Activated CD4-positive, alpha-beta T cell treated with anti-CD3 and anti-CD28 coated beads, Interleukin-2, amount 50 U/mL, for 1 hour (primary cell): ENCODE data around the gene ELANE.

ENCODE experiments used
- DNase-seq: peaks from one replicate; pipeline ENCODE4 v3.0.0-alpha.2; 2020

The ELANE gene

DNA sequence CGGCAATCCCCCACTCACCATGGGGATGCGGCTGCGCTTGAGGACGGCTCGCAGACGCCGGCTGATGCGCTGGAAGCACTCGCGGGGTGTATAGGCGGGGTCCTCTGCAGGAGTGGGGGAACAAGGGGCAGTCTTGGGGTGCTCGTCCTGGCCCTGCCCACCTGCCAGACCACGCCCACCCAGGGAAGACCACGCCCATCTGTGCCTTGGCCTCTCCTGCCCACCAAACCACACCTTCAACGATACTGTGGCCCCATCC lies 47.9 kb downstream of the ELANE start:
- DNase-seq: no peak

DNA sequence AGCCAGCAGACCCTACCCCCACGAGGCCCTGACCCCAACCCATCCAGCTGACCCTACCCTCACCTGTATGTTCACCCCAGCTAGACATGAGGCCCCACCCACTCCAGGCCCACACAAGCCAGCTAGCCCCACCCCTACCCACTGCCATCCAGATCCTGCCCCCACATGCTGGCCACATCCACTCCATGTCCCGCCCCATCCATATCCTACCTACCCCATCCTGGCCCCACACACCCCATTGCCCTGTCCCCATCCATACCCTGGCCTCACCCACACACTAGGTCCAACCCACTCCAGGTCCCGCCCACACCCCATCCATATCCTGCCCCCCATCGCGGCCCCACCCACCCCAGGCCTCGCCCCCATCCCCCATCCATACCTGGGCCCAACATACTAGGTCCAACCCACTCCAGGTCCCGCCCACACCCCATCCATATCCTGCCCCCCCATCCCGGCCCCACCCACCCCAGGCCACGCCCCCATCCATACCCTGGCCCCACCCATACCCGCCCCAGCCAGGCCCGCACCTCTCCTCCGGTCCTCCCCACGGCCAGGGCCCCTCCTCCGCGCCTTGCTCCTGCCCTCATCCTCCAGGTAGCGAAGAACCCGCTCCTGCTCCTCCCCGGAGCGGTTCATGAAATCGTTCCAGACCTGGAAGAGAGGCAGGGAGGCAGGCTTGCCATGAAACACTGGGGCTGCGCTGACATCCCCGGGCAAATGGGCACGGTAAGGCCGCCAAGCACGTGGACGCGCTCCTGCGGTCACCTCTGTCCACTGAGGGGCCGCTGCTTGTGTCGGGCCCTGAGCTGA lies 48.4 kb downstream of the ELANE start:
- peak; percentile 36 for DNase-seq

DNA sequence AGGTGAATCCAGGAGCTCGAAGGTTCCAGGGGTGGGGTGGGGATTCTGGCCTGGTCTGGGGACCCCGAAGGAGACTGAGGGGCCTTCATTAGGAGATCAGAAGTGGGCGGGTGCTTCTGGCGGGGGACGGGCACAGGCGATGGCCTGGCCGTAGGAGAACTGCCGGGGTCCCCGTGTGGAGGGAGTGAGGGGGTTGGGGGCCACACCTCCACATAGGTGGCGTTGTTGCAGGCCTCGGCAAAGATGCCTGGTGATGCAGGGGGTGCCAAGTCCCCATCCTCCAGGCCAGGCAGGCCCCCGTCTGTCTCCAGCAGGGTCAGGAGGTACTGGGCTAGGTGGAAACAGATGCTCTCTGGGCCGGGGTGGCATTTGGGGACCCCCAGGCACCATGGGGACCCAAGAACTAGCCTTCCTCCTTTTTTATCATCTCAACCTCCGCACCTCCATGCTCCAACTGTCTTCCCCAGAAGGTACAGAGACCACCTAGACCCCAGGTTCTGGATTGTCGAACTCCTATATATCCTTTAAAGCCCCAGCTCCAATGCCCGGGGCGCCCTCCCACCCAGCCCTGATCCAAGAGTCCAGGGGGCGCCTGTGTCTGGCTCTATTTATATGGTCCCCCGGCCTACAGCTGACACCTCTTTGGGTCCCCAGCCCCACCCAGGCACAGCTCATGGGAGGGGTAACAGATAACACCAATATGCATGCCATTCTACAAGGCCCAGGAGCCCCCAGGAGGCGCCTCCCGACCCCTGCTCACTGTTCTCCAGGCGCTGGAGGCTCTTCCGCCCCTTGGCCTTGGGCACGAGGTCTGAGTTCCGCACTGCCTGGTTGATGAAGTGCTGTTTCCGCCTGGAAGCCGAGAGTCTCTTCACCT lies 49.4 kb downstream of the ELANE start:
- DNase-seq: no peak

DNA sequence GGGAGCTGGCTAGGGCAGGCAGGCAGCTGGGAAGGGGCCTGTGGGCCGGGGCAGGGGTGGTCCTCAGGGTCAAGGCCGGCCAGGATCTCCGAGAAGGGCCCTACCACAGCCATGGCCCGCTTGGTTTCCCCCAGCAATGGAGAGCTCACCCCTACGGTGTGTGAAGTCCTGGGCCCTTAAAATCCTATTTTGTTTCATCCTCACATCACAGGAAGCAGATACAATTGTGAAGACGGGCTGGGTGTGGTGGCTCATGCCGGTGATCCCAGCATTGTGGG lies 49.9 kb downstream of the ELANE start:
- DNase-seq: no peak

DNA sequence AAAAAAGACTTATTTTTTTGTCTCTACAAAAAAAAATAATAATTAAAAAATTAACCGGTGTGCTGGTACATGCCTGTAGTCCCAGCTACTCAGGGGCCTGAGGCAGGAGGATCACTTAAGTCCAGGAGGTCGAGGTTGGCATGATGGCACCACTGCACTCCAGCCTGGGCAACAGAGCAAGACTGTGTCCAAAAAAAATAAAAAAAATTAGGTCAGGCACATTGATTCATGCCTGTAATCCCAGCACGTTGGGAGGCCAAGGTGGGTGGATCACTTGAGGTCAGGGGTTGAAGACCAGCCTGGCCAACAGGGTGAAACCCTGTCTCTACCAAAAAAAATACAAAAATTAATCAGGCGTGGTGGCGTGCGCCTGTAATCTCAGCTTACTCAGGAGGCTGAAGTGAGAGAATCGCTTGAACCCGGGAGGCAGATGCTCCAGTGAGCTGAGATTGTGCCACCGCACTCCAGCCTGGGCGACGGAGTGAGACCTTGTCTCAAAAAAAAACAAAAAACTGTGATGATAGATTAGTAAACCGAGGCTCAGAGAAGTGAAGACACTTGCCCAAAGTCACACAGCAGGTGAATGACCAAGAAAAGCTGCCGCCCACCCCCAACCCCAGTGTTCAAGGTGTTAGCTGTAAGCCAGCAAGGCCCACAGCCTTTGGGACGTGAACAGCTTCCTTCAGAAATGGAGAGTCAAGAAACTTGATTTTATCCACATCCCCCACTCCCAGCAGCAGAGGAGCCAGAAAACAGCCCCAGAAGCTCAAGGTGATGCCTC lies 50.5 kb downstream of the ELANE start:
- DNase-seq: no peak

DNA sequence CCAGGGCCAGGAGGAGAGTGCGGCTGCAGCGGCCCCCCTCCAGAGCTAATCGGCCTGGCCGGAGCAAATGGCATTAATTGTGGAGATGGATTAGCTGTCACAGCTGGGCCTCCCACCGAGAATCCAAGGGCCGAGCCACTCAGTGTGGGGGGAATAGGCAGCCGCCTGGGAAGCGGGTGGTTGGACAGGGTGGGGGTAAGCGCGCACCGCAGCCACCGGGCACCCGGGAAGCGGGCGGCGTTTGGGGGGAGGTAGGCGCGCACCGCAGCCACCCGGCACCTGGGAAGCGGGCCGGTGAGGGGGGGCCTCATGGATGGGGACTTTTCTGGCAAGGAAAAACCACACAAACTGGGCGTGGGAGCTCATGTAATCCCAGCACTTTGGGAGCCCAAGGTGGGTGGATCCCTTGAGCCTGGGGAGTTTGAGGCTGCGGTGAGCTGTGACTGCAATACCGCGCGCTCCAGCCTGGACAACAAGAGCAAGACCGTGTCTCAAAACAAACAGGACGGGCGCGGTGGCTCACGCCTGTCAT lies 51.2 kb downstream of the ELANE start:
- DNase-seq: no peak

DNA sequence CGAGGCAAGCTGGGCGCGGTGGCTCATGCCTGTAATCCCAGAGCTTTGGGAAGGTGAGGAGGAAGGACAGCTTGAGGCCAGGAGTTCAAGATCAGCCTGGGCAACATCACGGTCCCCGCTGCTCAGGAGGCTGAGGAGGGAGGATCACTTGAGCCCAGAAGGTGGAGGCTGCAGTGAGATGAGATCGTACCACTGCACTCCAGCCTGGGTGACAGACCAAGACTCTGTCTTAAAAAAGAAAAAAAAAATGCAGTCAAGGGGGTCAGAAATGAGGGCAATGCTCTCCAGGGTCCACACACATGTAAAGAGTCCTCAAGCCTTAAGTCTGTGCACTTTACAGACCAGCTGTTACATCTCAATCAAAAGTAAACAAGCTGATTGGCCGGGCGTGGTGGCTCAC lies 52.4 kb downstream of the ELANE start:
- no peak for DNase-seq
